MM.1S (cell line): Measurements from ENCODE around the gene ZDHHC7.

Source experiments
- CTCF ChIP-seq: fragments of 300-600 bp; sonication (generic); IDR thresholded peaks from 2 replicates; pipeline ENCODE4 v1.5.1; 2016; ENCODE audit warnings: antibody characterized with exemption, low read length, mixed read lengths
- EZH2 ChIP-seq: fragments of 300-600 bp; sonication (generic); optimal IDR thresholded peaks from 2 replicates; pipeline ENCODE3; 2017; ENCODE audit warnings: low read depth, mild to moderate bottlenecking, antibody characterized with exemption, low read length, mixed read lengths

DNA sequence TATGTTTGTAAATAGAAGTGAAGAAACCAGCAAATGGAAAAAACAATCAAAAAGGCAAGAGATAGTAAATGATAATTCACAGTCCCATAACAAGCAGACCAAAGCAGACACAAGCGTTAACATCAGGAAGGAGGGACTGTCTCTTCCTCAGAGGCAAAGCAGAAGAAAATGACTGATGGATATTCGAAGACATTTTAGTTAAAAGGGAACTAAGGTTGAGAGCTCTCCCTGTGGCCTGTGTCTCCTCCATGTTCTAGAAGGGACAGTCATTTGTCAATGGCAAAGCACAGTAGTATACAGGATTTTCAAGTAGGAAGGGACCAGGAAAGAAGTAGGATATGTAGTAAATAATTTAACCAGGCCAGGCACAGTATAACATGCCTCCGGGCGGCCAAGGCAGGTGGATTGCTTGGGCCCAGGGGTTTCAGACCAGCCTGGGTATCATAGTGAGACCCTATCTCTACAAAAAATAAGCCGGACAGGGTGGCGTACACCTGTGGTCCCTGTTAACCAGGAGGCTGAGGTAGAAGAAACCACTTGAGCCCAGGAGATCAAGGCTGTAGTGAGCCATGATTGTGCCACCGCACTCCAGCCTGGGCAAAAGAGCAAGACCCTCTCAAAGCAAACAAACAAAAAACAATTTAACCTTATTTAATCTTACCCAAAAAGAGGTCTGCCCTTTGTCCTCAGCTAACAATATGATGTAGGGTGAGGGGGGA lies 3.7 kb downstream of the ZDHHC7 start:
- TF ChIP-seq CTCF (no peak), EZH2 (no peak)
